ENCODE measurements around the gene UMODL1.

UMODL1 gene

GRCh38 chr21:42117967-42118780, 47.1 kb downstream of the UMODL1 start:
- no peak overlapping the region for H3K9ac ChIP-seq (ENCODE audit: low read length)
- no peaks in the 10 kb centered on the region for H3K9me3 ChIP-seq (ENCODE audit: control insufficient read depth, low read length)
- no peak overlapping the region for H3K4me3 ChIP-seq (ENCODE audit: low read length)
- peaks cover 24% of the 10 kb centered on the region for H3K4me1 ChIP-seq (ENCODE audit: control insufficient read depth, insufficient read depth, low read length)
- H3K36me3 ChIP-seq (ENCODE audit: control insufficient read depth, insufficient read depth, low read length) = no peaks in the 10 kb centered on the region
- peaks cover 19% of the 10 kb centered on the region for H3K27me3 ChIP-seq (ENCODE audit: control insufficient read depth, insufficient read depth, low read length)

GRCh38 chr21:42118901-42119300, 47.8 kb downstream of the UMODL1 start:
- Histone ChIP-seq H3K9me3 (ENCODE audit: control insufficient read depth, low read length) (no peaks in the 10 kb centered on the region), H3K27me3 (ENCODE audit: control insufficient read depth, insufficient read depth, low read length) (peaks cover 26% of the 10 kb centered on the region), H3K36me3 (ENCODE audit: control insufficient read depth, insufficient read depth, low read length) (no peaks in the 10 kb centered on the region), H3K4me1 (ENCODE audit: control insufficient read depth, insufficient read depth, low read length) (peaks cover 24% of the 10 kb centered on the region), H3K4me3 (ENCODE audit: low read length) (no peak overlapping the region), H3K9ac (ENCODE audit: low read length) (no peak overlapping the region)

- Histone ChIP-seq H3K9ac (ENCODE audit: low read length) (no peak overlapping the region), H3K4me1 (ENCODE audit: control insufficient read depth, insufficient read depth, low read length) (peaks cover 25% of the 10 kb centered on the region), H3K9me3 (ENCODE audit: control insufficient read depth, low read length) (no peaks in the 10 kb centered on the region), H3K4me3 (ENCODE audit: low read length) (no peak overlapping the region), H3K27me3 (ENCODE audit: control insufficient read depth, insufficient read depth, low read length) (peaks cover 36% of the 10 kb centered on the region), H3K36me3 (ENCODE audit: control insufficient read depth, insufficient read depth, low read length) (no peaks in the 10 kb centered on the region)
Measured at GRCh38 chr21:42120101-42120902, 49.2 kb downstream of the UMODL1 start.

GRCh38 chr21:42120903-42121535, 49.9 kb downstream of the UMODL1 start:
- Histone ChIP-seq H3K4me3 (ENCODE audit: low read length) (no peak overlapping the region), H3K27me3 (ENCODE audit: control insufficient read depth, insufficient read depth, low read length) (peaks cover 39% of the 10 kb centered on the region), H3K9me3 (ENCODE audit: control insufficient read depth, low read length) (no peaks in the 10 kb centered on the region), H3K36me3 (ENCODE audit: control insufficient read depth, insufficient read depth, low read length) (no peaks in the 10 kb centered on the region), H3K9ac (ENCODE audit: low read length) (no peak overlapping the region), H3K4me1 (ENCODE audit: control insufficient read depth, insufficient read depth, low read length) (peaks cover 28% of the 10 kb centered on the region)

- no peaks in the 10 kb centered on the region for H3K36me3 ChIP-seq (ENCODE audit: control insufficient read depth, insufficient read depth, low read length)
- H3K9ac ChIP-seq (ENCODE audit: low read length) = no peak overlapping the region
- no peak overlapping the region for H3K4me3 ChIP-seq (ENCODE audit: low read length)
- peaks cover 28% of the 10 kb centered on the region for H3K4me1 ChIP-seq (ENCODE audit: control insufficient read depth, insufficient read depth, low read length)
- H3K27me3 ChIP-seq (ENCODE audit: control insufficient read depth, insufficient read depth, low read length) = peaks cover 39% of the 10 kb centered on the region
- no peaks in the 10 kb centered on the region for H3K9me3 ChIP-seq (ENCODE audit: control insufficient read depth, low read length)
Measured at GRCh38 chr21:42121794-42122193, 50.7 kb downstream of the UMODL1 start.

GRCh38 chr21:42122398-42122797, 51.3 kb downstream of the UMODL1 start:
- no peaks in the 10 kb centered on the region for H3K36me3 ChIP-seq (ENCODE audit: control insufficient read depth, insufficient read depth, low read length)
- H3K27me3 ChIP-seq (ENCODE audit: control insufficient read depth, insufficient read depth, low read length) = peaks cover 41% of the 10 kb centered on the region
- no peaks in the 10 kb centered on the region for H3K9me3 ChIP-seq (ENCODE audit: control insufficient read depth, low read length)
- peaks cover 23% of the 10 kb centered on the region for H3K4me1 ChIP-seq (ENCODE audit: control insufficient read depth, insufficient read depth, low read length)
- H3K4me3 ChIP-seq (ENCODE audit: low read length) = no peak overlapping the region
- no peak overlapping the region for H3K9ac ChIP-seq (ENCODE audit: low read length)

GRCh38 chr21:42122808-42123207, 51.7 kb downstream of the UMODL1 start:
- Histone ChIP-seq H3K9me3 (ENCODE audit: control insufficient read depth, low read length) (no peaks in the 10 kb centered on the region), H3K4me3 (ENCODE audit: low read length) (no peak overlapping the region), H3K27me3 (ENCODE audit: control insufficient read depth, insufficient read depth, low read length) (peaks cover 41% of the 10 kb centered on the region), H3K4me1 (ENCODE audit: control insufficient read depth, insufficient read depth, low read length) (peaks cover 23% of the 10 kb centered on the region), H3K36me3 (ENCODE audit: control insufficient read depth, insufficient read depth, low read length) (no peaks in the 10 kb centered on the region), H3K9ac (ENCODE audit: low read length) (no peak overlapping the region)

- peaks cover 37% of the 10 kb centered on the region for H3K27me3 ChIP-seq (ENCODE audit: control insufficient read depth, insufficient read depth, low read length)
- H3K4me1 ChIP-seq (ENCODE audit: control insufficient read depth, insufficient read depth, low read length) = peaks cover 23% of the 10 kb centered on the region
- H3K9me3 ChIP-seq (ENCODE audit: control insufficient read depth, low read length) = no peaks in the 10 kb centered on the region
- H3K36me3 ChIP-seq (ENCODE audit: control insufficient read depth, insufficient read depth, low read length) = no peaks in the 10 kb centered on the region
- H3K4me3 ChIP-seq (ENCODE audit: low read length) = no peak overlapping the region
- no peak overlapping the region for H3K9ac ChIP-seq (ENCODE audit: low read length)
Measured at GRCh38 chr21:42123219-42123908, 52.2 kb downstream of the UMODL1 start.

- no peak overlapping the region for H3K4me3 ChIP-seq (ENCODE audit: low read length)
- no peak overlapping the region for H3K9ac ChIP-seq (ENCODE audit: low read length)
- no peaks in the 10 kb centered on the region for H3K36me3 ChIP-seq (ENCODE audit: control insufficient read depth, insufficient read depth, low read length)
- H3K9me3 ChIP-seq (ENCODE audit: control insufficient read depth, low read length) = no peaks in the 10 kb centered on the region
- H3K27me3 ChIP-seq (ENCODE audit: control insufficient read depth, insufficient read depth, low read length) = peaks cover 33% of the 10 kb centered on the region
- H3K4me1 ChIP-seq (ENCODE audit: control insufficient read depth, insufficient read depth, low read length) = peaks cover 23% of the 10 kb centered on the region
Measured at GRCh38 chr21:42124081-42124480, 53.0 kb downstream of the UMODL1 start.

GRCh38 chr21:42124826-42125570, 53.9 kb downstream of the UMODL1 start:
- H3K36me3 ChIP-seq (ENCODE audit: control insufficient read depth, insufficient read depth, low read length) = no peaks in the 10 kb centered on the region
- H3K9me3 ChIP-seq (ENCODE audit: control insufficient read depth, low read length) = no peaks in the 10 kb centered on the region
- H3K4me3 ChIP-seq (ENCODE audit: low read length) = no peak overlapping the region
- peaks cover 33% of the 10 kb centered on the region for H3K27me3 ChIP-seq (ENCODE audit: control insufficient read depth, insufficient read depth, low read length)
- peaks cover 23% of the 10 kb centered on the region for H3K4me1 ChIP-seq (ENCODE audit: control insufficient read depth, insufficient read depth, low read length)
- H3K9ac ChIP-seq (ENCODE audit: low read length) = no peak overlapping the region
